Uterine smooth muscle cell (primary cell): ENCODE measurements around the gene ZNF563. TPM values are rescaled to one million over a fixed set of nuclear protein-coding genes. Genes with fewer than 3 reads are reported as not detected.

Experiments used
- total RNA-seq: library from RNA; depleted of rRNA; stranded (reverse); fragments of >200 nt; gene quantifications from 2 replicates; pipeline ENCODE4 v1.2.3, GENCODE V29; 2014

ZNF563 gene
- total RNA-seq = 3.0 and 3.8 TPM in 2 replicates

DNA sequence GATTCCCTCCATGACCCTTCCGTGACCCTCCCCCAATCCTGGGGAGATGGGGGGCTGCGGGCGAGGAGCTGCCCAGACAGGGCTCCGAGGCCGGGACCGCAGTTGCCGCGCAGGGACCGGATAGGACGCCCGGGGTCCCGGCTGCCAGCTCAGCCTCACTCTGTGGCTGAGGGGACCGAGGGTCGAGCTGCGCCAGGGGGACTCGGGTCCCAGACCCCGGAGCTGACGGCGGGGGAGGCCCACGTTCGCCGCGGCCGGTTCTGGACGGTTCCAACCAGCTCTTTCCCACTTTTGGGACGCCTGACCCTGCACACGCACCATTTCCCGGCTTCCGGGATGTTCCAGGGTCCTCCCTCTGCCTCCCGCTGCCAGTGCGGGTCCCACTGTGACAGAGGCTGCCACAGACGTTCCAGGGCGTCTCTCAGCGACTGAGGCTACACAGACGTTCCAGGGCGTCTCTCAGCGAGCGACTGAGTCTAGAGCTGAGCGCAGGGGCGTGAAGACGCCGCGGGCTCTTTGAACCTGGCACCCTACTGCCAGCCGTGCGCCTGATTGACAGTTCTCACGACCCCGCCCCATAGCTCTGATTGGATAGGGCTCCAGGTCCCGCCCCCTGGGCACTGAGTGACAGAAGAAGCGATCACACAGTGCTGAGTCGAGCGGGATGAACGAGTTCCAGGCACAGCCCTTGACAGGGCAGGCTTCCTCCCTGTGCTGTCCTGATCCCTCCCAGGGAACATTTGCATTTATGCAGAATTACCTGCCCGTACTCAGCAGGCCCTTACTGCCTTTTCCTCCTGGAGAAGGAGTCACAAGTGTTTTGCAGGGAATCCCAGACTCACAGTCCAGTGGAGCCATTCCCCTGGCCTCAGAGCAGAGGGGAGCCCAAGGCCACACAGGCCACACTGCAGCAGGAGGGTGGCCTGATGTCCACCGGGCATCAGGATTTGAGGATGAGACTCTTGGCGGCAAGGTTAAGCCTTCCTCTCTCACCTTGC is at the start of gene ZNF563:
ZNF563 (minus strand) TSS at position 472 of the 998 bp plus-strand sequence; CDS start at position 321, 151 bp downstream.

DNA sequence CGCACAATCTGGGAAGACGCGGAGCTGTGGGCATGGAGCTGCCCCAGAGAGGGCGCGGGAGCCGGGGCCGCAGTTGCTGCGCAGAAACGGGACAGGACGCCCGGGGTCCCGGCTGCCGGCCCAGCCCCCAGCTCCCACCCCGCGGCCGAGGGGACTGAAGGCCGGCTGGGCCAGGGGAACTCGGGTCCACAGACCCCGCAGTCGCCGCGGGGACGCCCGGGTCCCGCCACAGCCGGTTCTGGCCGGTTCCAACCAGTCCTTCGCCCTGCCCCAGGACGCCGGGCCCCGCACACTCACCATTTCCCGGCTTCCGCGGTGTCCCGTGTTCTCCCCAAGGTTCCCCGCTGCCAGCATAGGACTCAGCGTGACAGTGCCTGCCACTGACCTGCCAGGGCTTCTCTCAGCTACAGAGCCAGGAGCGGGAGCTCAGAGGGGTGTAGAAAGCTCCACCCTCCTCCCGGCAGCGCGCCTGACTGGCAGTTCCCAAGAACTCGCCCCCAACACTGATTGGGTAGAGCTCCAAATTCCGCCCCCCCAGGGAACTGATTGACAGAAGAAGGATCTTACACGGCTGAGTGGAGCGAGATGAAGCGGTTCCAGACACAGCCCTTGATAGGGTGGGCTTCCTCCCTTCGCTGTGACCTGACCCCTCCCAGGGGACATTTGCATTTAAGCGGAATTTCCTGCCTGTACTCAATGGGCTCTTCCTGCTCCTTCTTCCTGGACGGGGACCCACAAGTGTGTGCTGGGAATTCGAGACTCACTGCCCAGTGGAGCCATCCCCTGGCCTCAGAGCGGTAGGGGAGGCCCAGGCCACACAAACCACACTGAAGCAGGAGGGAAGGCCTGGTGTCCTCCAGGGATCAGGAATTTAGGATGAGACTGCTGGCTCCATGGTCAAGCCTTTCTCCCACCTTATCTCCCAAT is 32.1 kb upstream of the ZNF563 start, which contains the start of gene ZNF442:
ZNF442 (minus strand) TSS at position 448 of the 927 bp plus-strand sequence. CDS start 2,052 bp downstream, outside the sequence.

GRCh38 chr19:12294249-12295158 is 38.9 kb downstream of the ZNF563 start, which contains the start of gene ZNF44:
Gene ZNF44, minus strand, starts transcription at chr19:12294883. Its CDS starts 189 bp downstream, at chr19:12294694.

Other genes starting within 250 kb of the ZNF563 start
- gene ZNF20, start 193.3 kb downstream of the ZNF563 start, total RNA-seq = 5.2 and 7.4 TPM in 2 replicates
- 11.2 and 14.5 TPM in 2 replicates for gene ZNF625, start 176.9 kb downstream of the ZNF563 start, total RNA-seq
- 6.2 and 7.0 TPM in 2 replicates for gene ZNF136, start 170.5 kb downstream of the ZNF563 start, total RNA-seq
- gene ZNF44, start 38.8 kb downstream of the ZNF563 start, total RNA-seq = 9.8 and 11.7 TPM in 2 replicates
- gene ZNF442, start 32.0 kb upstream of the ZNF563 start, total RNA-seq = 4.6 and 8.6 TPM in 2 replicates
- gene ZNF799, start 67.6 kb upstream of the ZNF563 start, total RNA-seq = 2.4 and 3.4 TPM in 2 replicates
- gene ZNF443, start 107.4 kb upstream of the ZNF563 start, total RNA-seq = 2.4 and 3.7 TPM in 2 replicates
- gene ZNF709, start 151.2 kb upstream of the ZNF563 start, total RNA-seq = 2.7 and 4.7 TPM in 2 replicates
- 8.9 and 9.9 TPM in 2 replicates for gene ZNF564, start 217.8 kb upstream of the ZNF563 start, total RNA-seq